SJSA1 (cell line): Measurements from ENCODE around the gene PPDPF. TPM values are rescaled to one million over a fixed set of nuclear protein-coding genes. Genes with fewer than 3 reads are reported as not detected.

Source experiments
- DNase-seq, 2 experiments: peaks; one replicate each; pipeline ENCODE4 v3.0.0-alpha.2; 2015 to 2020; ENCODE audit warnings: low spot score in 2 of 2, low read depth in 1 of 2
- H3K27ac ChIP-seq: fragments of 250-450 bp; sonication (Bioruptor Pico); 2 replicates; pipeline ENCODE4 v1.5.1; 2020; ENCODE audit warnings: mild to moderate bottlenecking, moderate library complexity
- H3K27me3 ChIP-seq: fragments of 250-450 bp; sonication (Bioruptor Pico); replicated peaks from 2 replicates; pipeline ENCODE4 v1.5.1; 2020; ENCODE audit warnings: mild to moderate bottlenecking, moderate library complexity
- H3K36me3 ChIP-seq: fragments of 250-450 bp; sonication (Bioruptor Pico); 2 replicates; pipeline ENCODE4 v1.5.1; 2020; ENCODE audit warnings: mild to moderate bottlenecking
- H3K4me1 ChIP-seq: fragments of 250-450 bp; sonication (Bioruptor Pico); replicated peaks from 2 replicates; pipeline ENCODE4 v1.6.1; 2021; ENCODE audit warnings: mild to moderate bottlenecking
- H3K4me3 ChIP-seq: fragments of 250-450 bp; sonication (Bioruptor Pico); 2 replicates; pipeline ENCODE4 v1.5.1; 2020; ENCODE audit warnings: mild to moderate bottlenecking
- H3K9me3 ChIP-seq: fragments of 250-450 bp; sonication (Bioruptor Pico); replicated peaks from 2 replicates; pipeline ENCODE4 v1.5.1; 2020; ENCODE audit warnings: mild to moderate bottlenecking
- total RNA-seq: library from RNA; depleted of rRNA; stranded (reverse); fragments of >200 nt; shearing (Covaris generic); gene quantifications from 2 replicates; pipeline ENCODE4 v1.2.3, GENCODE V29; 2014

The PPDPF gene
- total RNA-seq, 1 experiment from 2014 or later = 56.7 TPM

DNA sequence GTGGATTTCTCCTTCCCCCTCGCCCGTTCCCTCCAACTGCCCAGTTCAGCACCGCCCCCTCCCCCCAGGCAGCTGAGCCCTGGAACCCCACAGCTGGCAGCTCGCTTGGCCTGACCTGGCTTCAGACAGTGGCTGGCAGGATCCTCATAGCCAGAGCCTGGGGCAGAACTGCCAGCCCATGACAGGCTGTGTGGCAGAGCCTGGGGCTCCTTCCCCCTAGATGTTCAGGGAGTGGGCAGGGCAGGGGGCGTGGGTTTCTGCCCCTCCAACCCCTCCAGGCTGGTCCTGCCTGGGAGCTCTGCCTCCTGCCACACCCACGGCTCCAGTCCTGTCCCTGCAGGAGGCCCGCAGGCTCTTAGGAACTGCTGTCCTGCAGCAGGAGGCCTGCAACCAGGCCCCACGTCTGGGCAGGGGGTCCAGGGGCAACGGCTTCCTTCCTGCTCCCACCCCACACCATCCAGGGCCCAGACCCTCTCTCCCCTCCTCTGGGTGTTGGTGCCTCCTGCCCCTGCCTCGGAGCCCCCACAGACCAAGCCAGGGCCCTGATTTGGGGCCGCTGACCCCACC is 38.5 kb upstream of the PPDPF start:
- Histone ChIP-seq H3K27ac (no peak overlapping the region), H3K4me1 (peaks cover 13% of the 10 kb centered on the region), H3K36me3 (no peaks in the 10 kb centered on the region), H3K4me3 (no peak overlapping the region), H3K27me3 (peaks cover 63% of the 10 kb centered on the region), H3K9me3 (no peaks in the 10 kb centered on the region)
- DNase-seq = no peak

DNA sequence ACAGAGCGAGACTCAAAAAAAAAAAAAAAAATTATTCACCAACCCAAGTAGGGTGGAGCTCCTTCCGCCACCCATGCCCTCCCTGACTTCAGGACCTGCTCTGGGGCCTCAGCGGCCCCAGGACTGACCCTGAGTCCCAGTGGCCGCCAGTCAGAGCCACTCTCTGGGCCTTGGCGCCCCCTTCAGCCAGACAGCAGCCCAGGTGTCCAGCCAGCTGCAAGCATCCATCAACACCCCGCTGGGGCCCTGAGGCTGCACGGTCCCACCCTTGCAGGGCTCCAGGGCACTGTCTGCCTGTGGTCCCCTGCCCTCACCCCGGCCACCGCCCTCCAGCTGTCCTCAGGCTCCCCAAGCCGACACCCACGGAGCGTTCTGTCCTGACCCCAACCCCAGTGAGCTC is 36.7 kb upstream of the PPDPF start:
- H3K9me3 ChIP-seq = no peaks in the 10 kb centered on the region
- no peak for DNase-seq
- H3K27me3 ChIP-seq = peaks cover 46% of the 10 kb centered on the region
- no peak overlapping the region for H3K4me3 ChIP-seq
- no peaks in the 10 kb centered on the region for H3K36me3 ChIP-seq
- H3K4me1 ChIP-seq = peaks cover 13% of the 10 kb centered on the region
- no peak overlapping the region for H3K27ac ChIP-seq

DNA sequence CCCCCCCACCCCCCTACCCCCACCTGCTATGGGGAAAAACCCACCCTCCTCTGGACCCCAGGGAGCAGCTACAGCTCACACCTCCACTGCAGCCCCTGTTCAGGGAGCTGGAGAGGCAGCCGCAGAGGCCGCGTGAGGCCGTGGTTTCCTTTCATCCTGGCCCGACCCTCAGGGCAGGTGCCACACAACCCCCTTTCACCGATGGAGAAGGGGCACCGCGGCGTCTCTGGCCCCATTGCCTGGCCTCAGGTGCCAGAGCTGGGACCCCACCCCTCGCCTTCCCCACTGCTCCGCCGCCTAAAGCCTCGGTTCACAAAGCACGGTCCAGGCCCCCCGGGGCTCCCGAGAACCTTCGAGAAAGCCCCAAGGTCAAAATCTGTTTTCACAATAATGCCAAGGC is 36.3 kb upstream of the PPDPF start:
- no peak for DNase-seq
- peaks cover 42% of the 10 kb centered on the region for H3K27me3 ChIP-seq
- peaks cover 13% of the 10 kb centered on the region for H3K4me1 ChIP-seq
- no peaks in the 10 kb centered on the region for H3K36me3 ChIP-seq
- no peaks in the 10 kb centered on the region for H3K9me3 ChIP-seq
- no peak overlapping the region for H3K27ac ChIP-seq
- no peak overlapping the region for H3K4me3 ChIP-seq

DNA sequence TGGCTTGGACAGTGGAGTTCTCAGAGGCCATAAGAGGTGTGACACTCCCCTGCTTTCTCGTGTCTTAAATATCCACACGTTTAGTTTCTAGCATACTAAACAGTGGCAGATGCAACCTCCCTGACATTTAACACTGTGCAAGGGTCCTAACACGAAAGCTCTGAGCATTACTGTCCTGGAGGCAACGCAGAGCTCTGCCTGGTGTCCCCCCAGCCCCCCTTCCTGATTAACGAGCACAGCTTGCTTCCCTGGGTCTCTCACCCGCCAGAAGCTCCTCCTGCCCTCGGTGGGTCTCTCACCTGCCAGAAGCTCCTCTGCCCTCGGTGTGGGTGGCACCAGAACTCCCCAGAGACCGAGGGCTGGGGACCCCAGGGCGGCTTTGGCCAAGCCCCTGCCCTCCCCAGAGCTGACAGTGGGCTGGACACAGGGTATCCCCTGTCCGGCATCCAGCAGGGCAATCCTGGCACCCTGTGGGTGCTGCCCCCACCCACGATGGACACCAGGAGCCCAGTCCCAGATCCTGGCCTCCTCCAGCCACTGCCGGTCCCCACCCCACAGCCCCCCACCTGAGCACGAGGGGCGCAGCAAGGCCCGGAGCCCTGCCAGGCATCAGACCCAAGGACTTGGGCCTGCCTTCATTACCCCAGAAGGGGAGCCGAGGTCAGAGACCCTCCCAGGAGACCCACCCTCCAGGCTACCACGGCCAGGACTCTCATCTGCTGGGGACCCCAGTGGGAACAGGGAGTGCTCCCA is 35.7 kb upstream of the PPDPF start:
- no peak overlapping the region for H3K27ac ChIP-seq
- no peaks in the 10 kb centered on the region for H3K9me3 ChIP-seq
- no peak overlapping the region for H3K4me3 ChIP-seq
- no peaks in the 10 kb centered on the region for H3K36me3 ChIP-seq
- H3K4me1 ChIP-seq = peaks cover 13% of the 10 kb centered on the region
- DNase-seq = no peak
- H3K27me3 ChIP-seq = peaks cover 38% of the 10 kb centered on the region

DNA sequence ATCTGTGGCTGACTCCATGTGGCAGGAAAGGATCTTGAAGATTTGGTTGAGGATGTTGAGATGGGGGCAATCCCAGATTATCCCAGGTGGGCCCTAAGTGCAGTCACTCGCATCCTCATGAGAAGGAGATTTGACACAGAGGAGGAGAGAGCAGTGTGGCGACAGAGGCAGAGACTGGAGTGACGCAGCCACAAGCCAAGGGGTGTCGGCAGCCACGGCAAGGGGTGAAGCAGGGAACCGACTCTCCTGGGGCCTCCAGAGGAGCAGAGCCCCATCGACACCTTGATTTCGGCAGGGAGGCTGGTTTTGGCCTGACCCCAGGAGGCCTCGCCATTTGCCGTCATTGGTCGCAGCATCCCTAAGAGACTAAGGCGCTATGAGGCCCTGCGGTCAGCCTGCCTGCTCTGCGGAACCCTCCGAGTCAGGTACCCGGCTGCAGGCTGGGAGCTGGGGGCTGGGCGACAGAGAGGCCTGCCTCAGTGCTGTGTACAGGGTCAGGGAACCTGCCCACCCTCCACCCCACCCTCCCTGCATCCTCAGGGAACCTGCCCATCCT is 34.2 kb upstream of the PPDPF start:
- H3K27ac ChIP-seq = no peak overlapping the region
- H3K4me3 ChIP-seq = no peak overlapping the region
- peaks cover 13% of the 10 kb centered on the region for H3K4me1 ChIP-seq
- DNase-seq = no peak
- H3K36me3 ChIP-seq = no peaks in the 10 kb centered on the region
- H3K9me3 ChIP-seq = no peaks in the 10 kb centered on the region
- H3K27me3 ChIP-seq = peaks cover 27% of the 10 kb centered on the region

DNA sequence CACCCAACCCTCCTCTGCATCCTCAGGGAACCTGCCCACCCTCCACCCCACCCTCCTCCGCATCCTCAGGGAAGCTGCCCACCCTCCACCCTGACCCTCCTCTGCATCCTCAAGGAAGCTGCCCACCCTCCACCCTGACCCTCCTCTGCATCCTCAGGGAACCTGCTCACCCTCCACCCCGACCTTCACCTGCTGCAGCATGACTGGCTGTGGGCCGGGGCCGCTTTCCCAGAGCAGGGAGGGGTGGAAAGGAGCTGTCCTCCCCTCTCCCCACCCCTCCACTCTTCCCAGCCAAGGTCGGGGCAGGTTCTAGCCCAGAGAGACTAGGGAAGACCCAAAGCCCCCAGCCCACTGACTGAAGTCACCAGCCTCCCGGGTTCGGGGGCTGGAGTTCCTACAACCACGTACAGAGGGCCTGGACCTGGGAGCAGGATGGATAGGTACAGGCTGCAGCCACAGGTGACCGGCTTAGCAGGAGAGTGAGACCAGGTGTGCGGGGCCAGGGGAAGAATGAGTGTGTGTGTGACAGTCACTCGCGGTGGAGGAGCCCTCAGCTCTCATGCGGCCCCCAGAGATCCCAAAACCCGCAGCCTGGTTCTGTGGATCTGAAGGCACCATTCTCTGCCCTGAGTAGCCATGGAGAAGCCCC is 33.3 kb upstream of the PPDPF start:
- Histone ChIP-seq H3K4me3 (no peak overlapping the region), H3K9me3 (no peaks in the 10 kb centered on the region), H3K4me1 (peaks cover 13% of the 10 kb centered on the region), H3K27ac (no peak overlapping the region), H3K36me3 (no peaks in the 10 kb centered on the region), H3K27me3 (peaks cover 18% of the 10 kb centered on the region)
- no peak for DNase-seq

DNA sequence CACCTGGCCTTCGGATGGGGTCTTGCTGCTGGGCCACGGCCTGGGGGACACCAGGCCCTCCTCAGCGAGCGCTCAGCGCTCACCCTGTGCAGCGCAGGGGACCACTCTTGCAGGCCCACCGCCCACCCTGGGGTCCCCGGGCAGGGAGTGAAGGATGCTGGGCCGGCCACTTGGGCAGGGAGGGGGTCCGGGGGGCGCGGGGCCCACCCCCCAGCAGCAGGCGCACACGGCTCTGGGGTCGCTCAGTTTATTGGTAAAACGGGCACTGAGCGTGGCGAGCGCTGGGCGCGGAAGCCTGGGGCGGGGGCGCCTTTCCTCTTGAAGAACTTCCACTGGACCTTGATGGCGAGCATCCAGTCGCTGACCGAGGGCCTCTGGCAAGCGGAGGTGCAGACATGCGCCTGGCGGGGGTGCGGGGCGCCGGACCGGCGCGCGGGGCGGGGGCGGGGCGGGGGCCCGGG is 32.8 kb upstream of the PPDPF start:
- H3K27me3 ChIP-seq = peaks cover 15% of the 10 kb centered on the region
- H3K36me3 ChIP-seq = no peaks in the 10 kb centered on the region
- no peaks in the 10 kb centered on the region for H3K9me3 ChIP-seq
- H3K27ac ChIP-seq = no peak overlapping the region
- DNase-seq = no peak
- no peak overlapping the region for H3K4me3 ChIP-seq
- peaks cover 10% of the 10 kb centered on the region for H3K4me1 ChIP-seq

DNA sequence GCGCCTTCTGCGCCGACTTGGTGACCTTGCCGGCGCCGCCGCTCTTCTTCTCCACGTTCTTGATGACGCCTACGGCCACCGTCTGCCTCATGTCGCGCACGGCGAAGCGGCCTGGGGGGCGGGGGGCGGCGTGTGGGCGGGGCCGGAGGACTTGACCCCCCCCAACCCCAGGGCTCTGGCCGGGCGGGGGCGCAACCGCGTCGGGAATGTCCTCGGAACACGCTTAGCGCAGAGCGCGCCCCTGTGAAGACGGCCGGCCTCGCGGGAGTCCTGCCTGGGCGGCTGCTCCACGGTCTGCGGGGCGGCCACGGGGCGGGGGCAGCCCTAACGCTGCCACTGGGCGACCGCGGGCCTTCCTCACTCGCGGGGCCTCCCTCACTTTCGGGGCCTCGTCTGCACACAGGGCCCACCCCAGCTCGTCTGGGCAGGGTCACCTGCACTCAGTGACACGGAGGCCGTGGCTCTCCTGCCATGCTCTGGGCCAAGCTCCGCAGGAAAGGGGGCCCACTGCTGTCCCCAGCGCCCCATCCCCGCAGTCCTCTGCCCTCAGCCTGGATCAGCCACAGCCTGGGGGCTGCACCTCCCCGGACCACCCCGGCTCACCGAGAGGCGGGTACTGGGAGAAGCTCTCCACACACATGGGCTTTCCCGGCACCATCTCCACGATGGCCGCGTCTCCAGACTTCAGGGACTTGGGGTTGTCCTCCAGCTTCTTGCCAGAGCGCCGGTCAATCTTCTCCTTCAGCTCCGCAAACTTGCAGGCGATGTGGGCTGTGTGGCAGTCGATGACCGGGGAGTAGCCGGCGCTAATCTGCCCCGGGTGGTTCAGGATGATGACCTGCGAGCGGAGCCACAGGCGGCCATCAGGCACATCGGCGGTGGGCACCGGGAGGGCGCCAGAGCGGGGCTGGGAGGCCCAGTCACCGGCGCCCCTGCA is 32.0 kb upstream of the PPDPF start:
- Histone ChIP-seq H3K4me1 (peaks cover 2% of the 10 kb centered on the region), H3K27me3 (peaks cover 8% of the 10 kb centered on the region), H3K4me3 (no peak overlapping the region), H3K36me3 (no peaks in the 10 kb centered on the region), H3K27ac (no peak overlapping the region), H3K9me3 (no peaks in the 10 kb centered on the region)
- DNase-seq = no peak

DNA sequence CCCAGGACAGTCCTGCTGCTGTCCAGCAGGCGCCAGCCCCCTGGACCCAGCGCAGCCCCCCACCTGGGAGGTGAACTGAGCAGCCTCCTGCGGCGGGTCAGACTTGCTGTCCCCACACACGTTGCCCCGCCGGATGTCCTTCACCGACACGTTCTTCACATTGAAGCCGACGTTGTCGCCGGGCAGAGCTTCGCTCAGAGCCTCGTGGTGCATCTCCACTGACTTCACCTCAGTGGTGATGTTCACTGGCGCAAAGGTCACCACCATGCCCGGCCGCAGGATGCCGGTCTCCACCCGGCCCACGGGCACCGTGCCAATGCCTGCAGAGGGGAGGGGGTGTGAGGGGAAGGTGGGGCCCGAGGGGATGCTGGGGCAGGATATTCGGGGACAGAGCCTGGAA is 30.1 kb upstream of the PPDPF start:
- no peaks in the 10 kb centered on the region; the same call in 1 of the 2 replicates for H3K27me3 ChIP-seq
- no peaks in the 10 kb centered on the region for H3K4me1 ChIP-seq
- no peaks in the 10 kb centered on the region for H3K9me3 ChIP-seq
- no peak overlapping the region for H3K4me3 ChIP-seq
- DNase-seq = no peak
- H3K36me3 ChIP-seq = no peaks in the 10 kb centered on the region
- H3K27ac ChIP-seq = no peak overlapping the region

DNA sequence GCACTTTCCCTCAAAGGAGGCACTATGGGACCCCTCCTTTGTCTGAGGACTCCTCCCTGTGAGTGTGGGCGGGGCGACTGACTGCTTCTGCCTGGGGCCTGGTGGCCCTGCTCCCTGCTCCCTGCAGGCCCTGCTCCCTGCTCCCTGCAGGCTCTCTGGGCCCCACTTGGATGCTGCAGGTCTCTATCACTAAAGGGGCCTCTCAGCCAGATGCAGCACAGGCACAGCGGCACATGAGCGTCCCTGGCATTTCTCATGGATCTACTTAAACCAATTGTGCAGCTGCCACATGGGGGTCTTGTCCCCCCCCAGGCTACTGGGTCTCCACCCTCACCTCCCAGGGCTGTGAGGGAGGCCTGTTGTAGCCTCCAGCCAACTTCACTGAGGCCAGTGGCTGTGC is 29.5 kb upstream of the PPDPF start:
- Histone ChIP-seq H3K4me1 (no peaks in the 10 kb centered on the region), H3K27ac (no peak overlapping the region), H3K27me3 (no peaks in the 10 kb centered on the region), H3K36me3 (no peaks in the 10 kb centered on the region), H3K4me3 (no peak overlapping the region), H3K9me3 (no peaks in the 10 kb centered on the region)
- no peak for DNase-seq

DNA sequence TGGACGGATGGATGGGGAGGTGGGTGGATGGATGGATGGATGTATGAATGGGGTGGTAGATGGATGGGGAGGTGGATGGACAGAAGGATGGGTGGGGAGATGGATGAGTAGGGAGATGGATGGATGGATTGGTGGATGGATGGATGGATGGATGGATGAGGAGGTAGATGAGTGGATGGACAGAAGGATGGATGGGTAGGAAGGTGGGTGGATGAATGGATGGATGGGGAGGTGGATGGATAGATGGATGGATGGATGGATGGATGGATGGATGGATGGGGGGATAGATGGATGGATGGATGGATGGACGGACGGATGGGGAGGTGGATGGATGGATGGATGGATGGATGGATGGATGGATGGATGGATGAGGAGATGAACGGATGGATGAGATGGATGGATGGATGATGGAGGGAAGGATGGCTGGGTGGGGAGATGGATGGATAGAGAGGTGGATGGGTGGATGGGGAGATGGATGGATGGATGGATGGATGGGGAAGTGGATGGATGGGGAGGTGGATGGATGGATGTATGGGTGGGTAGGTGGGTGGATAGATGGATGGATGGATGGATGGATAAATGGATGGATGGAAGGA is 28.8 kb upstream of the PPDPF start:
- Histone ChIP-seq H3K27ac (no peak overlapping the region), H3K4me1 (peaks cover 5% of the 10 kb centered on the region), H3K36me3 (no peaks in the 10 kb centered on the region), H3K27me3 (no peaks in the 10 kb centered on the region), H3K4me3 (no peak overlapping the region), H3K9me3 (no peaks in the 10 kb centered on the region)
- no peak for DNase-seq

DNA sequence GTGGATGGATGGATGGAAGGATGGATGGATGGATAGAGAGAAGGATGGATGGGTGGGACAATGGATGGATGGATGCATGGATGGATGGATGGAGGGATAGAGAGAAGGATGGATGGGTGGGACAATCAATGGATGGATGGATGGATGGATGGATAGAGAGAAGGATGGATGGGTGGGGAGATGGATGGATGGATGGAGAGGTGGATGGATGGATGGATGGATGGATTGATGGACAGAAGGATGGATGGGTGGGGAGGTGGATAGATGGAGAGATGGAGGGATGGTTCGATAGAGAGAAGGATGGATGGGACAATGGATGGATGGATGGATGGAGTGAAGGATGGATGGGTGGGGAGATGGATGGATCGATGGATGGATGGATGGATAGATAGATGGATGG is 28.0 kb upstream of the PPDPF start:
- no peak overlapping the region for H3K27ac ChIP-seq
- H3K4me1 ChIP-seq = peaks cover 7% of the 10 kb centered on the region
- no peak overlapping the region for H3K4me3 ChIP-seq
- no peaks in the 10 kb centered on the region for H3K9me3 ChIP-seq
- no peaks in the 10 kb centered on the region for H3K36me3 ChIP-seq
- H3K27me3 ChIP-seq = peaks cover 3% of the 10 kb centered on the region
- no peak for DNase-seq

DNA sequence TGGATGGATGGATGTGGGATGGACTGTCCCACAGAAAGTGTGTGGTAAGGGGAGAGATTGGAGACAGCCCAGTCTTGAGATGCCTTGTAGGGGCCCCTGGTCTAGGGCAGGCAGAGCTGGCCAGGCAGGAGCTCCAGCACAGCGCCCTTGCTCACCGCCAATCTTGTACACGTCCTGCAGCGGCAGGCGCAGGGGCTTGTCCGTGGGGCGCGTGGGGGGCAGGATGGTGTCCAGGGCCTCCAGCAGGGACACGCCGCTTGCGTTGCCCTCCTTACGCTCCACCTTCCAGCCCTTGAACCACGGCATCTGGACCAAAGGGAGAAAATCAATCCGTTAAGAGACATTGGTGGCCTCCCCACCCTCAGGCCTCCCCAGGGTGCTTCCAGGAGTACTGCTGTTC is 27.6 kb upstream of the PPDPF start:
- H3K27ac ChIP-seq = no peak overlapping the region
- no peak for DNase-seq

More for the DNA sequence above, 27.6 kb upstream of the PPDPF start:
- Histone ChIP-seq H3K4me3 (no peak overlapping the region), H3K36me3 (no peaks in the 10 kb centered on the region), H3K4me1 (peaks cover 12% of the 10 kb centered on the region), H3K9me3 (no peaks in the 10 kb centered on the region), H3K27me3 (peaks cover 7% of the 10 kb centered on the region)
